Measurements from ENCODE around the gene PFKM.

DNA sequence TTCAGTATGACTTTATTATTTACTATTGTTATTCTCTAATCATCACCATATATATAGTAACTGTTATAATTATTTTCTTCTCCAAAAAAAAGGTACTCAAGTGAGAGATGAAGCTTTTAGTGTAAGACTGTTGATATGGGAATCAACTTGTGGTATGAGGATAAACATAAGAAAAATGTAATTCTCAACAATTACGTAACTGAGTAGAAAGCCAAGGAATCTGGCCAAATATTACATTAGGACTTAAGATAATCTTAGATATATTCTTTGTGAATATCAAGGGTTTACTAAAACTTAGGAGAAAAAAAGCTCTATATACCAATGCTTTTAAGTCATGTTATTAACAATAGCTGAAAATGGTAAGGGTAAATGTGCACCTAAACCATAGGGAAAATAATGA, 26.6 kb upstream of the PFKM start:
- TF ChIP-seq POLR2A (IDR thresholded peaks at IDR 0.05): no peak
- TF ChIP-seq, protein P1, sequence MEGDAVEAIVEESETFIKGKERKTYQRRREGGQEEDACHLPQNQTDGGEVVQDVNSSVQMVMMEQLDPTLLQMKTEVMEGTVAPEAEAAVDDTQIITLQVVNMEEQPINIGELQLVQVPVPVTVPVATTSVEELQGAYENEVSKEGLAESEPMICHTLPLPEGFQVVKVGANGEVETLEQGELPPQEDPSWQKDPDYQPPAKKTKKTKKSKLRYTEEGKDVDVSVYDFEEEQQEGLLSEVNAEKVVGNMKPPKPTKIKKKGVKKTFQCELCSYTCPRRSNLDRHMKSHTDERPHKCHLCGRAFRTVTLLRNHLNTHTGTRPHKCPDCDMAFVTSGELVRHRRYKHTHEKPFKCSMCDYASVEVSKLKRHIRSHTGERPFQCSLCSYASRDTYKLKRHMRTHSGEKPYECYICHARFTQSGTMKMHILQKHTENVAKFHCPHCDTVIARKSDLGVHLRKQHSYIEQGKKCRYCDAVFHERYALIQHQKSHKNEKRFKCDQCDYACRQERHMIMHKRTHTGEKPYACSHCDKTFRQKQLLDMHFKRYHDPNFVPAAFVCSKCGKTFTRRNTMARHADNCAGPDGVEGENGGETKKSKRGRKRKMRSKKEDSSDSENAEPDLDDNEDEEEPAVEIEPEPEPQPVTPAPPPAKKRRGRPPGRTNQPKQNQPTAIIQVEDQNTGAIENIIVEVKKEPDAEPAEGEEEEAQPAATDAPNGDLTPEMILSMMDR (IDR thresholded peaks at IDR 0.05): no peak

Measured in ovary (tissue), 3 donors.